ENCODE measurements around the gene KIF26B. TPM values are rescaled to one million over a fixed set of nuclear protein-coding genes. Genes with fewer than 3 reads are reported as not detected.

The KIF26B gene
- polyA plus RNA-seq, 3 donors: 29.8 to 33.7 (median 30.3) TPM

DNA sequence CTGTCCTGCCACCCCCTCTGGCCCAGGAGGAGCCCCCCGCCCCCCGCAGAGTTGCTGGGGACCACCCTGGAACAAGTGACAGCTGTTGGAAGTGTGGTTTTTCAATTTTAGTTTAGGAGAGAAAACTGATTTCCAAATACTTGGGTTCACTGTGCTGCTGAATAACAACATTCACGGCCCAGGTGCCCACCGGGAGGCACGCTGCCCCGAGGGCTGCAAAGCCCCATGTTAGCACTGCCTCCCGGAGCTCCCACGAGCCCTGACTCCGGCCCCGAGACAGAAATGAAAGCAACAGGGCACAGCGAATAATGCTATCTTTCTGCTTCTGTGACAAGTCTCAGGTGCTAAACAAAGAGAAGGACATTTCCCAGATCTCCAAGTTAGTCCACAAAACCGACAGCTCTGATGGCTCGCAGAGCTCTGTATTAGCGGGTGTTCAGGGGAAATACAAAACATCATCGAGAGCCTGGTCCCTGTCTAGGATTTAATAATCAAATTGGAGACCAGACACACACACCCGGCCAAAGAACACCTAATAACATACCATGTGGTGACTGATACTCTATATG lies 451.5 kb downstream of the KIF26B start:
- DNase-seq (ENCODE audit: low read depth in 3 of 3, low spot score in 2 of 3): no peak

DNA sequence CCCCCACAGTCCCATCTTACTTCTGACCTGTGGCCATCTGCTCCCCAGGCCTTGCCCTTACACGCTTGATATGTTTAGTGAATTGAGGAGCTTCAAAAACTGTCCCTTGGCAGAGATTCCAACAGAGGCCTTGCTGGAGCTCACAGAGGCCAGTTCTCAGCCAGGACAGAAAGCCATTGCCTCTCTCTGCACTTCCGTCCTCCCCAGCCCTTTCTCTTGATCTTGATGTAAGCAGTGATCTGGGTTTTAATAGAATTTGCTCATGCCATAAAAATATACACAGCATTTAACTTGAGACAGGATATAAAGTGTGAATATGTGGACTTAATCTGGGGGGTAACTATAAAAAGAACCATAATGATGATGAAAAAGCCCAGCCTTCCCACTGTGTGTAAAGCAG lies 453.5 kb downstream of the KIF26B start:
- no peak for DNase-seq (ENCODE audit: low read depth in 3 of 3, low spot score in 2 of 3)

DNA sequence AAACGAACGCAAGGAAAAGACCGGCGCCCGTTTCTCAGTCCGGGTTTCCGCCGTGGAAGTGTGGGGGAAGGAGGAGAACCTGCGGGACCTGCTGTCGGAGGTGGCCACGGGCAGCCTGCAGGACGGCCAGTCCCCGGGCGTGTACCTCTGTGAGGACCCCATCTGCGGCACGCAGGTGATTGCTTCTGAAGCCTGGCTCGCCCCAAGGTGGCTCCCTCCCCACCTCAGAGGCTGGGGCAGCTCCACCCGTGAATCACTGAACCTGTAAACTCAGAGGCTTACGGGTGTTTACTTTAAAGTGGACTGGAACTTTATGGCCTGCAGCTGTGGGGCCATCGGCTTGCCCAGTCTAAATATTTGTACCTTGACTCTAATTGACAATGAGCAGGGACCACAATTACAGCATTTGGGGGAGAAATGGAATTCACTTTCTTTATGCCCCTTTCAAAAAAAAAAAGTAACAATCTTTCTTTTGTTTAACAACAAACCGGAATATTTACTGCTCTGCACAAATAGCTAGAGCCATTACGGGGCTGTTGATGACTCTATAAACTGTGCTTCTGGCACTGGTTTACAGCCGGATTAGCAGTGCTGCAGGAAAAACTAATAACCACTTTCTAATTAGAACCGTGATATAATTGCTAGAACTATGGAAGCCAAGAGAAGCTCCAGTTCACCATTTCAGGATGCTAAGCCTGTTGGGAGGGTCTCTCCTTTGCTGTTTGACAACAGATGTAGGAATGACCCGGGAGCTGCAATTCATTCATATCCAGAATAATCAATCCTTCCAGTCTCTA lies 454.8 kb downstream of the KIF26B start:
- DNase-seq (ENCODE audit: low read depth in 3 of 3, low spot score in 2 of 3): no peak

DNA sequence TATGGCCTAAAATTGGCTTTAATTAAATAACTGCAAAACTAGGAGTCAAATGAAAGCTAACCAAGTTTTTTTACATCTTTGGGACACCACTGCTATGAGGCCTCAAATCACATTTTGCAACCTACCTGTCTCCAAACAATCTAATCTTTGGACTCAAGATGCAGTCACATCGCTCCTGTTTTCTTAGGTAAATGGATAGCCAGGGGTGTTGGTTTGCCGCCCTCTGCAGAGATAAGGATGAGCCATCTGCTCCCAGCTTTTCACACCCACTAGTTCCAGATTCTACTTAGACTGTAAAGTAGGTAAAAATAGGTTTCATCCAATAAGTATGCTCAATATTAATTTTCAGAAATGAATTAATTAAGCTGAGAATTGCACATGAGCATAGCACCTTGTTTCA lies 456.5 kb downstream of the KIF26B start:
- DNase-seq (ENCODE audit: low read depth in 3 of 3, low spot score in 2 of 3): no peak

DNA sequence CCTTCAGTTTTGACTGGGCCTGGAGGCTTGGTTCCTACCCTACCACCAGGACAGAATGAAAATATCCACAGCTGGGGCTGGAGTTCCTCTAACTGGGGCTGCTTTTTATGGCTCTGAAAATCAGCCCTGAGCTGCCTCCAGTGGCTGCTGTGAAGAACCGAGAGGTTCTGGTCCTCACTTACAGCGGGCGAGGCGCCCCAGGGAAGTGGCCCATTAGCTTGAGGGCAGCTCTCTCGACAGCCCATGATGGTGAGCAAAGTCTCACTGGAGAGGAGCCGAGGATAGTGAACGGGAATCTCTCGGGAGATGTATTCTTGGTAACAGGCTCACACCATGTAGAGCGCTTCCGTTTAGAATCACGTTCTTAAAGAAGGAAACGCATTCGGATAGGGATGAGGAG lies 459.7 kb downstream of the KIF26B start:
- no peak for DNase-seq (ENCODE audit: low read depth in 3 of 3, low spot score in 2 of 3)

GRCh38 chr1:245615001-245615400 lies 460.2 kb downstream of the KIF26B start:
- no peak for DNase-seq (ENCODE audit: low read depth in 3 of 3, low spot score in 2 of 3)

GRCh38 chr1:245621589-245621988 lies 466.8 kb downstream of the KIF26B start:
- no peak for DNase-seq (ENCODE audit: low read depth in 3 of 3, low spot score in 2 of 3)

GRCh38 chr1:245622332-245623014 lies 467.7 kb downstream of the KIF26B start:
- DNase-seq (ENCODE audit: low read depth in 3 of 3, low spot score in 2 of 3): no peak

GRCh38 chr1:245641384-245641783 lies 486.6 kb downstream of the KIF26B start:
- no peak for DNase-seq (ENCODE audit: low read depth in 3 of 3, low spot score in 2 of 3)

GRCh38 chr1:245645406-245645805 lies 490.6 kb downstream of the KIF26B start:
- DNase-seq (ENCODE audit: low read depth in 3 of 3, low spot score in 2 of 3): no peak

- no peak for DNase-seq (ENCODE audit: low read depth in 3 of 3, low spot score in 2 of 3)
Observed at GRCh38 chr1:245645894-245646293, 491.1 kb downstream of the KIF26B start.

DNA sequence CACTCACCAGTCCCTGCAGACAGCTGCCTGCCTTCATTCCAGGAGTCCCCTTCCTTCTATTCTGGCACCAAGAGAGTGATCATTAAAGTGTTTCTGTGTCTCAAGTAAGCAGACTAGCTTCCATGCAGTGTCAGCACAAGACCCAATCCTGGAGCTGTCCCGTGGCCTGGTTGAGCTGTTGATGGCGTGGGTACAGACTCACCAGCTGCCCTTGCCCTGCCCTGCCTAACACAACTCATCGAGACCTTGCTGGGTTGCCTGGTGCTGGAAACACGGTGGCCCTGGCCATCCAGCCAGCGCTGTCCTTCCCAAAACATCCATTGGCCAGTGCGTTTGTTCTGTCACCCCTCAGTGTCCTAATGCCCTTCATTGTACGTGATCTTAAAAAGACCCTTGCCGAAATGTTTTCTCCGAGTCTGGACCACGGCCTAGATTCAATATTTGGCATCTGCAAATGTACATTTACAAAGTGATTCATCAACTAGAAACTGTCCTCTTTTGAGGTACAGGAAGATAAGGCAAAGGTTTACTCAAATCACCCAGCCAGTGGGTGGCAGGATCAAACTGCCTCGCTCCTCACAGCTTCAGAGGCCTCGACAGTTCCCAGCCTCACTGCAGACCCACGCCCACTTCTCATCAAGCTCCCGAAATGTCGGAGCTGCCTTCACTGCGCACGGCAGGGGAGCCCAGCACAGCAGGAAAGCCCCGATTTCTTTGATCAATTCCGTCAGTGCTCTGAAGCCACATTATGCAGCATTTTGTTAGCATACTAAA lies 494.2 kb downstream of the KIF26B start:
- DNase-seq (ENCODE audit: low read depth in 3 of 3, low spot score in 2 of 3): no peak

- no peak for DNase-seq (ENCODE audit: low read depth in 3 of 3, low spot score in 2 of 3)
Observed at GRCh38 chr1:245649666-245650065, 494.9 kb downstream of the KIF26B start.

DNA sequence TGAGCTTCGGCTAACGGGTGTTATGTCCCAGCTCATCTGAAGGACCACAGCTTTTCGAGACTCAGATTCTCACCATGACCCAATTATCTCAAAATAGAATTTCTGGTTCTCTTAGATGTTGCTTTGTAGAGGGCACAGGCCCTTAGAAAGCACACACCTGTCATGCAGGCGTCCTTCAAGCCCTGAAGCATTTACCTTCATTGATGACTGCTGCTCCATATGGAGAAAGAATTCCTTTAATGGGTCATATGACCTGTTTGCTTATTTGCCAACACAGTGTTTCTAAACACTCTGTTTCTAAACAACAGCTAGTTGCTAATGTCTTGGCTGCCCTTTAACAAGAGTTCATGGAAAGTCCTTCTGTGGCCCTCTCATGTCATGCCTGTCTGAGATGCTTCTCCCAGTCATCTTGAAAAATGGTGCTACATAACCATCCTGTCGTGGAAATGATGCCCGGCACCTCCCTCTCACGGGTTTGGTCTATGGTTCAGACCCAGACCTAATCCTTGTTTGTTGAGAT lies 495.7 kb downstream of the KIF26B start:
- no peak for DNase-seq (ENCODE audit: low read depth in 3 of 3, low spot score in 2 of 3)

DNA sequence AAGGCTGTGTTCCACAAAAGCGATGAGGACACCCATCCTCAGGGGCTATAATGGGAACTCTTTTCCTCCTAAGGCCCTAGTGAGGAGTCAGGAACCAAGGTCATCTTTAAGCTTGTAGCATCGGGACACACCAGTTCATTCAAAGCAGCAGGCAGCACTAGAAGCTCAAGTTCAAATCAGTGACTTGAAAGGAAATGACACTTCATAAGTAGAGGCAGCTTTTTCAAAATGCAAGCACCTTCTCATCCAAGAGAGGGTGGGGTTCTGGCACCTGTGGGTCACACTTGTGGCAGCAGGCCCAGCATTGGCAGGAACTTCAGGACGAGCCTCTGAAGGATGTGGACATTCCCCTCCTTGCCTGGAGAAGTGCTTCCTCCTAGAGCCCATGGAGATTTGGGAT lies 496.3 kb downstream of the KIF26B start:
- no peak for DNase-seq (ENCODE audit: low read depth in 3 of 3, low spot score in 2 of 3)

- no peak for DNase-seq (ENCODE audit: low read depth in 3 of 3, low spot score in 2 of 3)
Observed at GRCh38 chr1:245652116-245652515, 497.3 kb downstream of the KIF26B start.

- no peak for DNase-seq (ENCODE audit: low read depth in 3 of 3, low spot score in 2 of 3)
Observed at GRCh38 chr1:245652660-245653427, 498.1 kb downstream of the KIF26B start.

- no peak for DNase-seq (ENCODE audit: low read depth in 3 of 3, low spot score in 2 of 3)
Observed at GRCh38 chr1:245654460-245655050, 499.8 kb downstream of the KIF26B start.

- DNase-seq (ENCODE audit: low read depth in 3 of 3, low spot score in 2 of 3): no peak
Observed at GRCh38 chr1:245656189-245656717, 501.5 kb downstream of the KIF26B start.

DNA sequence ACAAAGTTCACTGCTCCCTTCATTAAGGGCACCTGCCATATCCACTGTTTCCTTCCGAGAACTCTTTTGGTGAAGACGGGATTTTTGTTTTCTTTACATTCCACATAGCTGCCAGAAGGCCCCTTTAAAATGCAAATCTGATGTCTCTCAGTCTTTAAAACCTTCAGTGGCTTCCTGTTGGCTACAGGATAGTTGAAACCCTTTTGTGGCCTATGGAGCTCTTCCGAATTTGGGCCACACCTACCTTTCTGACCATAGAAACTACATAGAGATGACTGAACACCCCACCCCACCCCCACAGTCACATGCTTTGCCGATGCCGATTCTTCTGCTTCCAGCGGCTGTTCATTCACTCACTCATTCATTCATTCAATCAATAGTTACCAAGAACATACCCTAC lies 502.6 kb downstream of the KIF26B start:
- DNase-seq (ENCODE audit: low read depth in 3 of 3, low spot score in 2 of 3): no peak
